HG02884 (cell line): ENCODE measurements around the gene NARF.
"Not testable (repeated sequence)": the region's sequence is repeated elsewhere in the genome, so short reads cannot be mapped to it uniquely, and the experiment has no call there.

Experiments
- ATAC-seq: cut with Tn5 transposase; IDR thresholded peaks from one replicate; pipeline ENCODE4 v1.9.1; 2021; ENCODE audit warnings: mild to moderate bottlenecking, moderate library complexity; ENCODE audit not compliant: unreplicated experiment

NARF gene

GRCh38 chr17:82529914-82530300 lies 71.4 kb downstream of the NARF start:
- no peak for ATAC-seq

- ATAC-seq, result no peak
Observed at GRCh38 chr17:82531431-82531881, 72.9 kb downstream of the NARF start.

GRCh38 chr17:82534401-82534812 lies 75.9 kb downstream of the NARF start:
- ATAC-seq, result no peak

DNA sequence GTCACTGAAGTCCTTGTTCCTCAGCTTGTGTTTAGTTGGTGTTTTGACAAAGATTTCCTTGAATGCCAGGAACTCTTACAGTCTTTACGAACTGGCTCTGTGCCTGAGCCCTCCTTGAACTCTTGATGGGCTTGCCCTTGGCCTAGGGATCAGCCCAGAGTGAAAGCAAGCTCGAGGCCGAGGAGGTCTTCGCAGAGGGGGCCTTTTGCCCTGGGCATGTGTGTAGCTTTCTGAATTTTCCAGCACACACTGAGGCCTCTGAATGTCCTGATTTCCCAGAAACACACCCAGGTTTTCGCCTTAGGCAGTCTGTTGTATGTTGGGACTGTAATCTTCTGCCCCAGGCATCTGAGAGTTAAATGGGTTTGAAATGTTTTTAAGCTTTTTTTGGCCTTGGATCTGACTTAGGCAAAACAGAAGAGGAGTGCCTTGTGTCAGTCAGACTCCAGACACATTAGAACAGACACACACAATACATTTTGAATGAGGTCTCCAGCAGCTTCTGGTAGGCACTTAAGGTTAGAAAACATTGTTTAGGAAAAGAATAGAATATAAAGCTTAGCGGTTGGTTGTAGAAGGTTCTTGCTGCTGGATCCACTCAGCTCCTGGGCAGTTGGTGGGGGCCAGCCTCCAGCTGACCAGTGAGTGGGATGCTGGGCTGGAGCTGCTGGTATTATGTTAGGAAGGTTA lies 78.1 kb downstream of the NARF start:
- no peak for ATAC-seq

DNA sequence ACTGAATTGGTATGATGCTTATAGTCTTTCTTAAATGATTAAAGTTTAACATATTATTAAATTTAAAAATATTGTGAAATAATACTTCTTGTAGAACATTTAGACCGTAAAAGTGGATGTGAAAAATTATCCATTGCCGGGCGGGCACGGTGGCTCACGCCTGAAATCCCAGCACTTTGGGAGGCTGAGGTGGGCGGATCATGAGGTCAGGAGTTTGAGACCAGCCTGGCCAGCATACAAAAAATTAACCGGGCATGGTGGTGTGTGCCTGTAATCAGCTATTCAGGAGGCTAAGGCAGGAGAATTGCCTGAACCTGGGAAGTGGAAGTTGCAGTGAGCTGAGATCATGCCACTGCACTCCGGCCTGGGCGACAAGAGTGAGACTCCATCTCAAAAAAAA lies 78.7 kb downstream of the NARF start:
- not testable (repeated sequence) for ATAC-seq

- ATAC-seq, result not testable (repeated sequence)
Observed at GRCh38 chr17:82539076-82539475, 80.5 kb downstream of the NARF start.
